ENCODE measurements around the gene ZBTB32. TPM values are rescaled to one million over a fixed set of nuclear protein-coding genes. Genes with fewer than 3 reads are reported as not detected.

ZBTB32 gene
- total RNA-seq, 1 experiment from 2014 or later = 0.13 TPM

GRCh38 chr19:35727956-35728706 is 23.8 kb downstream of the ZBTB32 start:
- Mint-ChIP-seq H3K36me3 (ENCODE audit: insufficient read depth in 1 of 3, low read depth in 3 of 3) (peaks cover 60 to 85% (median 84%) of the 10 kb centered on the region in 3 experiments), H3K9me3 (no peaks in the 10 kb centered on the region), H3K27ac (no peak overlapping the region), H3K4me3 (peak overlapping the region in 1 of 2 experiments; percentile 26; a peak in 2 of 5 replicates), H3K27me3 (ENCODE audit: low read depth) (no peaks in the 10 kb centered on the region; the same call in 1 of the 2 replicates), H3K4me1 (no peaks in the 10 kb centered on the region)
- H3K4me2 ChIP-seq (ENCODE audit: insufficient read depth, insufficient read length, low read length) = no peak overlapping the region
- DNase-seq = no peak
- H3K14ac ChIP-seq (ENCODE audit: insufficient read depth, low read length) = no peak overlapping the region
- H3K27me3 ChIP-seq (ENCODE audit: insufficient read depth, low read length) = no peaks in the 10 kb centered on the region
- no peak overlapping the region for H2BK12ac ChIP-seq (ENCODE audit: insufficient read length, low read depth, low read length)
- no peak overlapping the region for H4K91ac ChIP-seq (ENCODE audit: insufficient read length, low read depth, low read length)
- no peaks in the 10 kb centered on the region for H3K4me1 ChIP-seq (ENCODE audit: insufficient read depth, low read length)
- H3K18ac ChIP-seq (ENCODE audit: insufficient read length, low read depth, low read length) = no peak overlapping the region
- TF ChIP-seq, protein P1, sequence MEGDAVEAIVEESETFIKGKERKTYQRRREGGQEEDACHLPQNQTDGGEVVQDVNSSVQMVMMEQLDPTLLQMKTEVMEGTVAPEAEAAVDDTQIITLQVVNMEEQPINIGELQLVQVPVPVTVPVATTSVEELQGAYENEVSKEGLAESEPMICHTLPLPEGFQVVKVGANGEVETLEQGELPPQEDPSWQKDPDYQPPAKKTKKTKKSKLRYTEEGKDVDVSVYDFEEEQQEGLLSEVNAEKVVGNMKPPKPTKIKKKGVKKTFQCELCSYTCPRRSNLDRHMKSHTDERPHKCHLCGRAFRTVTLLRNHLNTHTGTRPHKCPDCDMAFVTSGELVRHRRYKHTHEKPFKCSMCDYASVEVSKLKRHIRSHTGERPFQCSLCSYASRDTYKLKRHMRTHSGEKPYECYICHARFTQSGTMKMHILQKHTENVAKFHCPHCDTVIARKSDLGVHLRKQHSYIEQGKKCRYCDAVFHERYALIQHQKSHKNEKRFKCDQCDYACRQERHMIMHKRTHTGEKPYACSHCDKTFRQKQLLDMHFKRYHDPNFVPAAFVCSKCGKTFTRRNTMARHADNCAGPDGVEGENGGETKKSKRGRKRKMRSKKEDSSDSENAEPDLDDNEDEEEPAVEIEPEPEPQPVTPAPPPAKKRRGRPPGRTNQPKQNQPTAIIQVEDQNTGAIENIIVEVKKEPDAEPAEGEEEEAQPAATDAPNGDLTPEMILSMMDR (conservative IDR thresholded peaks at IDR 0.05) = no peak
- no peak overlapping the region for H3K56ac ChIP-seq (ENCODE audit: insufficient read length, low read depth, low read length)
- H3K9ac ChIP-seq (ENCODE audit: extremely low read depth, insufficient read length, low read length) = no peak overlapping the region
- no peaks in the 10 kb centered on the region for H3K79me1 ChIP-seq (ENCODE audit: insufficient read depth, low read depth, low read length, poor library complexity, severe bottlenecking)
- H3K23me2 ChIP-seq (ENCODE audit: insufficient read length, low read depth, low read length, poor library complexity, severe bottlenecking) = no peaks in the 10 kb centered on the region
- no peaks in the 10 kb centered on the region for H3K9me3 ChIP-seq (ENCODE audit: control insufficient read depth, low read depth, low read length)
- no peak overlapping the region for H2BK20ac ChIP-seq (ENCODE audit: low read depth, low read length, poor library complexity, severe bottlenecking)
- no peaks in the 10 kb centered on the region for H4K20me1 ChIP-seq (ENCODE audit: control insufficient read depth, insufficient read depth, insufficient read length)
- H3T11ph ChIP-seq (ENCODE audit: low read length) = no peak overlapping the region
- H2AFZ ChIP-seq (ENCODE audit: low read length) = no peak overlapping the region
- H2BK120ac ChIP-seq (ENCODE audit: low read depth, low read length, poor library complexity, severe bottlenecking) = no peak overlapping the region
- no peak overlapping the region for H2AK5ac ChIP-seq (ENCODE audit: insufficient read length, low read length)
- H3K79me2 ChIP-seq (ENCODE audit: insufficient read depth, low read length) = no peaks in the 10 kb centered on the region
- no peak overlapping the region for H4K5ac ChIP-seq (ENCODE audit: insufficient read length, low read depth, low read length)
- no peak overlapping the region for H2BK15ac ChIP-seq (ENCODE audit: low read depth, low read length)
- H2BK5ac ChIP-seq (ENCODE audit: insufficient read length, low read length) = no peak overlapping the region
- H4K8ac ChIP-seq (replicated peaks; ENCODE audit: insufficient read length, low read depth, low read length) = no peak overlapping the region
- H3K4ac ChIP-seq (ENCODE audit: low read depth, low read length) = no peak overlapping the region
- no CpG with 5 or more reads among the region's 19 CpGs for WGBS (ENCODE audit: extremely low coverage, insufficient read length, low lambda C conversion rate)
- no peak overlapping the region for H3K27ac ChIP-seq (ENCODE audit: insufficient read length, low read depth, low read length)
- H3K23ac ChIP-seq (ENCODE audit: insufficient read length, low read depth, low read length) = no peak overlapping the region

Measured in H9 (cell line).